ENCODE measurements around the gene MTHFD2L.
A peak's percentile ranks its signal among the peaks of the same experiment; 100 is the strongest.
"Not testable (repeated sequence)": the region's sequence is repeated elsewhere in the genome, so short reads cannot be mapped to it uniquely, and the experiment has no call there.

MTHFD2L gene

DNA sequence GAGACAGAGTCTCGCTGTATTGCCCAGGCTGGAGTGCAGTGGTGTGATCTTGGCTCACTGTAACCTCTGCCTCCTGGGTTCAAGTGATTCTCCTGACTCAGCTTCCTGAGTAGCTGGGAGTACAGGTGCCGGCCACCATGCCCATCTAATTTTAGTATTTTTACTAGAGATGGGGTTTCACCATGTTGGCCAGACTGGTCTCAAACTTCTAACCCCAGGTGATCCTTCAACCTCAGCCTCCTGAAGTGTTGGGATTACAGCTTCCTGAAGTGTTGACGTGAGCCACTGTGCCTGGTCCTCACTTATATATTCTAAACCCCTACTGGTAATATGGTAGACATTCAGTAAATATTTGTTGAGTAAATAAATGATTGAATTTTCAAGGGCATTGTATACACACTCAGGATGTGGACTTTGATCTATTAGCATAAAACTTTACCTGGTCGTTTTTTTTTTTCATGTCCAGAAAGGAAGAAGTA is 33.0 kb downstream of the MTHFD2L start:
- DNase-seq, result no peak

DNA sequence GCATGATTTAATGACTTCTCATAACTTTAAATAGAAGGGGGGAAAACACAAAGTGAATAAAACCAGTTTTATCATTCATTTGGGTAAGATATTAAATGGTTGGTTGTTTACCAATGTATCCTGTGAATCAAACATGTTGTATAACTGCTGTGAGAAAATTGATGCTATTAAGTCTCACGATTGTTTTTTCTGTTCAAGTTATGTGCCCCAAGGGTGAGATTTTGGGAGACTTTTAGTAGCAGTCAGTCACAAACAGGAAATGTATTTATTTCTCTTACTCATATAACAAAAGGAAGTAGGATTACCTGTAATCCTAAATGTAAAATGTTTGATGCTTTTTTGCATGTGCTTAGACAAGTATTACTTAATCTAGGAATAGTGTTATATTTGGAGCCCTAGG is 39.2 kb downstream of the MTHFD2L start:
- DNase-seq, result no peak

DNA sequence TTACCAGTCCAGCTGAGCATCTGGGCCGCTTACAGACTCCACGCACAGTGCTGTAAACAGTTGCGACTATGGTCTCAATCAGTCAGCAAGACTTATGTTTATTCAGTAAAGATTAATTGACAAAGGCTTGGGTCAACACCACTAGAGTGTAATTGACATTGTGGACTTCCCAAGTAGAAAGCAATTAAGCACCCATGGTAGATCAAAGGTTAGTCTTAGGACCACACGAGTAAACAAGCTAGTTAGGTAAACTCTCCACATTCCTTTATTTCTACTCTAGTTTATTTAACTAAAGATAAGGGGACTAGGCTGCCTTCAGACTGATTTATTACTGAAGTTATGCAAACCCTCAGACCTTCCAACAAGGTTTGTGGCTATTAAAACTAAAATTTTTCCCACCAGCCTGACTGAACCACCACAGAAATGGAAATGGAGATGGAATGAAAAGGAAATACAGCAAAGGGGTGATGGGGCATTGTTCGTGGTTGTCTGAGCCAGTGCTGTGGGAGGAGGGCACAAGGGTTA is 44.2 kb downstream of the MTHFD2L start:
- DNase-seq, result no peak

DNA sequence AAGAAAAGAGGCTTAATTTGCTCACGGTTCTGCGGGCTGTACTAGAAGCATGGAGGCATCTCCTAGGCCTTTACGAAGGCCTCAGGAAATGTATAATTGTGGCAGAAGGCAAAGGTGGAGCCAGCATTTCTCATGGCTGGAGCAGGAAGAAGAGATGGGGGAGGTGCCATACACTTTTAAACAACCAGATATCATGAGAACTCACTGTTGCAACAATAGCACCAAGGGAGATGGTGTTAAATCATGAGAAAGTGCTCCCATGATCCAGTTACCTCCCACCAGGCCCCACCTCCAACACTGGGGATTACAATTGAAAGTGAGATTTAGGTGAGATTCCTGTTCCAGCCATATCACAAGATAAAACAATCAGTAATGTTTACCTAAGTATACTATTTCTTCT is 45.5 kb downstream of the MTHFD2L start:
- no peak for DNase-seq

DNA sequence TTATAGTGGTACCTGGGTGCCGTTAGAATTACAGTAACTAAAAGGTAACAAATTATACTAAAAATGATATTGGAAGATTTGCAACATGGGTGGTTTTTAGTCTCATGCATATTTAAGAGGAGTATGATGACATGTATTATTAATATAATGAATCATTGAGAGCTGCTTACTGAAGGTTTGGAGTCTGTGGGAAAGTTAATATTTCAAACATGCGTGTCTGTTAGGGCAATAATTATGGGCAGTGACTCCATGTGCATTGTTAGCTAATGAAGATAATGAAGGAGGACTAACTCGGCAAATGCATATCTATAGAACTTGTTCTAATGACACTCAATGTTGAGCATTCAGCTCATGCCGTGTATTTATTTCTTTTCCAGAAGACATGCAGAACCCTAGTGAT is 47.1 kb downstream of the MTHFD2L start:
- DNase-seq, result no peak

DNA sequence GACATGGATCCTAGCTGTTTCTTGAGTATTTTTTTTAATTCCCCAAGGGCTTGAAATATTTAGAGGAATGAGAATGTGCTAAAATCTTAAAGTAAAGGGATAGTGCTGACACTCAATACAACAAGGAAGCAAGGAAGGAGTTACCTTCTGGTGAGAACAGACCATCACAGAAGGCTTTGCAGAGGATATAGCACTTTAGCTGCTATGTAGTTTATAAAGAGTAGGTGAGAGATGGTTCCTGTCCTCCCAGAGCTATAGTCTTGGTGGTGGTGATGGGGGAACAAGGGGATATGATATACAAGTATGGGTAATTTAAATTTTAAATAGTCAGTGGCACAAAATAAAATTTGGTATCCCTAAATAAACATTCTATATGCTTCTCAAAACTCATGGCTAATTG is 47.6 kb downstream of the MTHFD2L start:
- DNase-seq, result no peak

DNA sequence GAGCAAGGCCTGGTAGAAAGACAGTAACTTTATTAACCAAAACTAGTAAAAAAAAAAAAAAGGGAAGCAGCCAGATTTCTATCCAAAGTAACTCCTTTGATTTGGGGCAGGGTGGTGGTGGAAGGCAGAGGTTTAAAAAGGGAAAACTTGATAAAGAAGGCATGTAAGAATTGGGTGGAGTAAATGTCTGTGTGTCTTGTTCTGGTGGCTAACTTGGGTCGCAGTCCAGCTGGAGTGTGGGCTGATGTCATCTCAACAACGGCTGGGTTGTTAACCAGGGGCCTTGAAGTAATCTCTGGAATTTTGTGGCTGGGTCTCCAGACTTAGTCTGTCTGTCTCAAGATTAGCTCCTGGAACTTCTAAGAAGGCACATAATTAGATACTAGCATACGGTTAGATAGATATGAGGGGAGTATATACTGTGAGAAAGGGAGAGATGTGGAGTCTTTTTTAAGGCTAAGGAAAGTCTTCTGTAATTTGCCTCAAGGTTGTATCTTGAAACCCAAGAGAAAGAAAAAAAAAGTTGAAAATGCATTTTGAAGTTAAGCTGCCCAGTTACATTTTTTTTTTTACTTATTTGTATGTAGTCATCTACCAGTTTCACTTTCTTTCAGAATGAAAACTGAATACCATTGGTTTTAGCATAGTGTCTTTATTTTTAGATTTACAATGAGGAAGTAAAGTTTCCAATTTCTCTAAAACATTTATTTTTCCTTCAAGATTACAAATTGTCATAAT is 48.3 kb downstream of the MTHFD2L start:
- peak; percentile 84 for DNase-seq

DNA sequence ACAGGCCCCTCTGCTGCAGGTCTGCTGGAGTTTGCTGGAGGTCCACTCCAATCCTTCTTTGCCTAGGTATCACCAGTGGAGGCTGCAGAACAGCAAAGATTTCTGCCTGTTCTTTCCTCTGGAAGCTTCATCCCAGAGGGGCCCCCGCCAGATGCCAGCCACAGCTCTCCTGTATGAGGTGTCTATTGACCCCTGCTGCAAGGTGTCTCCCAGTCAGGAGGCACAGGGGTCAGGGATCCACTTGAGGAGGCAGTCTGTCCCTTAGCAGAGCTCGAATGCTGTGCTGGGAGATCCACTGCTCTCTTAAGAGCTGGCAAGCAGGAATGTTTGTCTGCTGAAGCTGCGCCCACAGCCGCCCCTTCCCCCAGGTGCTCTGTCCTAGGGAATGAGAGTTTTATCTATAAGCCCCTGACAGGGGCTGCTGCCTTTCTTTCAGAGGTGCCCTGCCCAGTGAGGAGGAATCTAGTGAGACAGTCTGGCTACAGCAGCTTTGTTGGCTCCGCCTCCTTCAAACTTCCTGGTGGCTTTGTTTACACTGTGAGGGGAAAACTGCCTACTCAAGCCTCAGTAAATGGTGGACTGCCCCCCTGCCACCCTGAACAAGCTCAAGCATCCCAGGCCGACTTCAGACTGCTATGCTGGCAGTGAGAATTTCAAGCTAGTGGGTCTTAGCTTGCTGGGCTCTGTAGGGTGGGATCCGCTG is 56.7 kb downstream of the MTHFD2L start:
- DNase-seq, result not testable (repeated sequence)

DNA sequence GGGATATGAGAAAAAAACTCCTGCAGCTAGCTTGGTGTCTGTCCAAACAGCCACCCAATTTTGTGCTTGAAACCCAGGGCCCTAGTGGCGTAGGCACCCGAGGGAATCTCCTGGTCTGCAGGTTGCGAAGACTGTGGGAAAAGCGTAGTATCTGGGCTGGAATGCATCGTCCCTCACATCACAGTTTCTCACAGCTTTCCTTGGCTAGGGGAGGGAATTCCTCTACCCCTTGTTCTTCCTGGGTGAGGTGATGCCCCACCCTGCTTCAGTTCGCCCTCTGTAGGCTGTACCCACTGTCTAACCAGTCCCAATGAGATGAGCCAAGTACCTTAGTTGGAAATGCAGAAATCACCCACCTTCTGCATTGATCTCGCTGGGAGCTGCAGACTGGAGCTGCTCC is 57.3 kb downstream of the MTHFD2L start:
- DNase-seq, result not testable (repeated sequence)

DNA sequence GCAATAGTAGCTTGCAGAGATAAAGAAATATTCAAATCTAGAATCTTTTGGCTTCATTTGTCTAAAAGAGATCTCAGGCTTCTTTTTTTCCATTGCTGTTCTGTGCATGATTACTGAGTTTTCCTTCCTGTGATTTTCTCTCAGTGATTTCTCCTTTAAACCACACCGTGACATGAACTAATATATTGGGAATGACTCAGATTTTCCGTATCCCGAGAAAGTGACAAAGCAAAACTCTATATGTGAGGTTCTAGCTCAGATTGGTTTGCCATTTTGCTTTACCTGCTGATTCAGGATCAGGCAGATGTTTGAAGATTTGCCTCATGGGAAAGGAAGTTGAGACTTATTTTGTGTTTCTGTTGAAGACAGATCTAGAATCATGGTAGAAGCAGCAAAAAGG is 59.4 kb downstream of the MTHFD2L start:
- DNase-seq, result no peak

DNA sequence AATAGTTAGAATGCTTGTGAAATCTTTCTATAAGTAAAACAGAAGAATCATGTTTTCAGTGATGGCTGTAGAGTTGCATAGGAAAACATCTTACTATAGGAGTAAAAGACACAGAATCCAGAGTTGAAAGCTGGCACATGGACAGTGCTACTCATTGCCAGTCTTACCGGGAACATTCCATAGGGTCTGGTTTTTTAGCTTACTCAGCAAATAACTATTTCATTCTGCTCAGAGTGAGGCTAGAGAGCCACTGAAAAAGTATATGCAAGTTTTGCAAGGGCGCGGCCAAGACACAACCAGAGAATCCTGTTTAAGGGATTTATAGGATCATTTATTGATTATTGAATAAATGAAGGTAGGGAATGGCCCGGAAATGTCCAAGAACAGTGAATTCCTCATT is 60.3 kb downstream of the MTHFD2L start:
- no peak for DNase-seq

DNA sequence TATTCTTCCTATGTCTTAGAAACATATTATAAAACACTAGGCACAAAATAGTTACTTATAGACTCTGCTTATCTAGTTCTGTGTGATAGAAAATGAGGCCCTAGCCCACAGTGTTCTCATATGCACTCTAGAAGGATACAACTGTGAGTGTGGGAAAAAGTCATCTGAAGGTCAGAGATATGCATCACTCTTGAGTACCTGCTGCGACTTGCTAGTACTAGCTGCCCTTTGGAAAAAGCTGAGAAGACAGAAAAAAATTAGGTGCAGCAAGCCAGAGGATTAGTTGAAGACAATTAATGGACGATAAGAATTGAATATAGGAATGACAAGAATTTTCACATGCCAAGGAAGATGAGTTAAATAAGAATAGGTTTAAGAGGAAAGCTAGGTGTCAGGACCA is 61.3 kb downstream of the MTHFD2L start:
- DNase-seq, result no peak

DNA sequence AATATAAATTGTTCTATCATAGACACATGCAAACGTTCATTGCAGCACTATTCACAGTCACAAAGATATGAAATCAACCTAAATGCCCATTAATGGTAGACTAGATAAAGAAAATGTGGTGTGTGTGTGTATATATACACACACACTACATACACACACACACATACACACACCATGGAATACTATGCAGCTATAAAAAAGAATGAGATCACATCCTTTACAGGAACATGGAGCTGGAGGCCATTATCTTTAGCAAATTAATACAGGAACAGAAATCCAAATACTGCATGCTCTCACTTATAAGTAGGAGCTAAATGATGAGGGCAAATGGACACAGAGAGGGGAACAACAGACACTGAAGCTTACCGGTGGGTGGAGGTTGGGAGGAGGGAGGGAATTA is 65.2 kb downstream of the MTHFD2L start:
- no peak for DNase-seq

DNA sequence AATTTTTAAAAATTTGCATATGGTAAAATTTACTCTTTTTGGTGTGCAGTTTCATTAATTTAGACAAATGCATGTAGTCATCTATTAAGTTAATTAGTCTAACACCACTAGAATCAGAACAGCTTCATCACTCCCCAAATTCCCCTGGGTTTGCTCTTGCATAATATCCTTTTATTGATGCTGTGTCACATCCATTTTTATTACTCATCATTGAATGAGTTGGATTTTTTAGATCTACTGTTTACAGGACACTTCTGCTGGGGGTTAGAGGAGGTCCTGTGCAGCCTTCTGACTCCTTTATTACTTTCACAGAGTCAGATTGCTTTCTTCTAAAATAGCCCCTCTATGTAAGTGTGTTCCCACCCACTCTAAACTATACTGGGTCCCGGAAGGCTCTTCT is 65.9 kb downstream of the MTHFD2L start:
- no peak for DNase-seq

DNA sequence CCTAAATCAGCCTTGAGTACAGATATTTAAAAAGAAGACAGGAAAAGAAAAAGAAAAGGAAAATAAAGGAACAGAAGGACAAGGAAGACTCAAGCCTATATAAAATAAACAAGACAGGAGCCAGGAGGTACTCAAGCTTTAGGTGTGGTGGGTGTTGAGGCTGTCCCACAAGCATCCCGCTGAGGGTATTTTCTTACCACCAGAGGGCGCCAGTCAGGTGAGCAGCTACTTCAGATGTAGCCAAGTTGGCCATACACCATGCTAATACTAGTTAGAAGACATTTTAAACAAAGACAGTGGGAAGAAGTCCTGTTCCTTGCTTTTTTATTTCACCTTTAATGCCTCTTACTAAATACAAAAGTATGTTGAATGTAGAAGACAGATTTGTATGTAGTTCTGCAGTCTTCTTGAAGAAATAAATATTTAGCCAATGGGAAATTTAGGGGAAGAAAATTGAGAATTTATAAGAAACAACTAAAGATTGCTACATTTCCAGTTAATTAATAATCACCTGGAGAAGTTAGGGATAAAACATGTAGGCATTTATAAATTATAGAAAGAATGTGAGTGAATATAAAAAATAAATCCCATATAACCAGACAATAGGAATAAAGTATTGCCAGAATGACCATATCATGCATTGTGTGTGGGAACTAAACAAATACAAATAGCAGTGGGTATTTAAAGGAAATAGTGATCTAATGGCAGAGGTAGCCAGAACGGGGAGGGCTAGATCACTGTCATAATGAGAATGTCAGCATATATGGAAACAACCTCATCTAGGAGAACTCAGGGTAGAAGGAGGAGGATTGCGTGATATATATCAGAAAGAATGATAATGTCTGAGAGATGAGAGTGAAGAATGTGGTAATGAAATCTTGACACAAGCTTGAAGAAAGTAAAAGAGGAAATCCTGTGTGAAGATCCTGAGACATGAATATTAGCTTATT is 71.0 kb downstream of the MTHFD2L start:
- peak; percentile 62 for DNase-seq

DNA sequence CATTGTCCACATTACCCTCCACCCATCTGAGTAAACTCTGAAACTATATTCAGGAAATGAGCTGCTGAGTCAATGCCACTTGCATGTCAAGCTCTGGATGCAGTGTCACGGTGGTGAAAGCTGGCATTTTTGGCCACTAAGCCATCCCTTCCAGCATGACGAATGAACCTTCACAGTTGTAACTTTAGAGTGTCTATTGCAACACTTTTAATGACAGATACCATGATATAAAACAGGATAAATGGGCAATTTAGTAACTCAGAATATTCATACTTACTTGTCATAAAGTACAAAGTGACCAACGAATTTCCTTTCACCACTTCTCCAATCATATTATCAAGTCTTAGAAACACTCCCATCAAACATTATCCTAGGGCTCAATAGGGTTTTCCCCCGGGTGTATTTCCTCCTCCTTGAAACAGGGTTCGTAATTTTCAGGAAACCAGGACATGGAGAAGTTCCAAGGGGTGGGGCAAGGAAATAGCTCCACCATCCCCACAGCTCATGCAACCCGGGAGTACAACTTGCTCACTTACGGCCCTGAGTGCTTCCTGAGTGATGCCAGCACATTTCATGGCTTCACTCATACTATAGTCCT is 73.1 kb downstream of the MTHFD2L start:
- DNase-seq, result peak; percentile 90

DNA sequence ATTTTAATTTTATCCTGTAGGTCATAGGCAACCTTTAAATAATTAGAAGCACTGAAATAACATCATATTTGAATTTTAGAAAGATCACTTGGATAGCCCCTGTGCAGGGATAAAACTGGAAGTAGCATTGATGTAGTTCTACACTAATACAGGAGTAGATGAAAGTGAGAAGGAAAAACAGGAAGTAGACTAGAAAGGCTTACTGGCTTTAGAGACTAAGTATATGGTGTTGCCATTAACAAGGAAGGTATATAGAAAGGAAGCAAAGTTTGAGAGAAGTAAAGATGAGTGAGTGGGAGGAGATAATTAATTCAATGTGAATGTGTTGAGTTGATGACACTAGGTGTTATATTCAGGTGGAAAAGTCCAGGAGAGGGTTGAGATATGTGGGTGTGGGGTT is 77.2 kb downstream of the MTHFD2L start:
- peak; percentile 82 for DNase-seq

DNA sequence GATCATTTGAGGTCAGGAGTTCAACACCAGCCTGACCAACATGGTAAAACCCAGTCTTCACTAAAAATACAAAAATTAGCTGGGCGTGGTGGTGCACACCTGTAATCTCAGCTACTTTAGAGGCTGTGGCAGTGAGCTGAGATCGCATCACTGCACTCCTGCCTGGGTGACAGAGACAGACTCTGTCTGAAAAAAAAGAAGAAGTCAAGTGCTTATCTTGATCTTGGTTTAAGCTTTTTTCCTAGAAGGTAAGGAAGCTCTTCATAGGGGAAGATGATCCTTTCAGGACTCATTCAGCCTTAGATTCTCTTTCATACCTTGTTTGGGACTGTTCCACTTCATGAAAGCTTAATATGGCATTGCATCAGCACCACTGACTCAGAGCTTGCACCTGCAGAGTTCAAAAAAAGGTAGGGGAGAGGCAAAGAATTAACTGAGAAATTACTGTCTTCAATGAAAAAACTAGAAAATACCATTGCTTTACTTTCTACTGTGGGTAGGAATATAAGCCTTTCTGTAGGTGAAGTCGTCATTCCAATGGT is 79.6 kb downstream of the MTHFD2L start:
- no peak for DNase-seq

DNA sequence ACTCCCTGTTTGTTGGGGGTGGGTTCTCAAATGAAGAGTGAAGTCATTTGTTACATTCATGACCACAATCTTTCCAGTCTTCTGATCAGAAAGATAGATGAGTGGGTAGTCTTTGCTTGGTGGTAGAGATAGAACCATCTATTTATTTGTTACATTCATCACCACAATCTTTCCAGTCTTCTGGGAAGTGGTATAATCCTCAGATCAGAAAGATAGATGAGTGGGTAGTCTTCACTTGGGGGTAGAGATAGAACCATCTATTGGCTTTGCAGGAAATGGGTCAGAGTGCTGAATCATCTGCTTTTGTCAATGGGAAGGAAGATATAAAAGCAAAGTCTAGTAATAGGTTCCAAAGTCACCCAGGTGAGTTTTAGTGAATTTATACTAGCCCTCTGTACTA is 86.1 kb downstream of the MTHFD2L start:
- no peak for DNase-seq

DNA sequence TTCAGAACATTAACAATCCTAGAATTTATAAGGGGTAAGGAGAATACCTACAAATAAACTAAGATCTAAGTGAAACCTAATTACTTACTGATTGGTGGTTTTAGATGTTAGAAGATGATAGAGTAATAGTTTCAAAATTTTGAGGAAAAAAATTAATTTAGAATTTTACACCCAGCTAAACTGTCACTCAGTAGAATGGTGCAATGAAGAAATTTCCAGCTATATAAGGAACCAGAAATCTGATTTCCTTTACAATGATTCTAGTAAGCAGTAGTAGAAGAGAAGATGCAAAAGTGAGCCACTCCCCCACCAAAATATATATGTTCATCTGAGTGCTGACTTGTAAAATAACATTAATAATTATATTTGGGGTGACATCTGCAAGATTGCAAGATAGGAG is 95.0 kb downstream of the MTHFD2L start:
- no peak for DNase-seq

DNA sequence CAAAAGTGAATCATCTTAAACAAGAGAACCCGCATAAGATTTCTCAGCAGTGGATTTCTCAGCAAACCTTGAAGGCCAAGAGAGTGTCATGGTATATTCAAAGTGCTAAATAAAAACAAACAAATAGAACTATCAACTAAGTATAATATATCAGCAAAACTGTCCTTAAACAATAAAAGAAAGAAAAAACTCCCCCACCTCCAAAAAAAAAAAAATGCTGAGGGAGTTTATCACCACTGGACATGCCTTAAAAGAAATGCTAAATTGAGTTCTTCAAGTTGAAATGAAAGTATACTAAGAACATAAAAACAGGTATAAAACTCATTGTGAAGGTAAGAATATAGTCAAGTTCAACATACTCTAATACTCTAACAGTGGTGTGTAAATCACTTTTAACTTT is 96.5 kb downstream of the MTHFD2L start:
- DNase-seq, result no peak

DNA sequence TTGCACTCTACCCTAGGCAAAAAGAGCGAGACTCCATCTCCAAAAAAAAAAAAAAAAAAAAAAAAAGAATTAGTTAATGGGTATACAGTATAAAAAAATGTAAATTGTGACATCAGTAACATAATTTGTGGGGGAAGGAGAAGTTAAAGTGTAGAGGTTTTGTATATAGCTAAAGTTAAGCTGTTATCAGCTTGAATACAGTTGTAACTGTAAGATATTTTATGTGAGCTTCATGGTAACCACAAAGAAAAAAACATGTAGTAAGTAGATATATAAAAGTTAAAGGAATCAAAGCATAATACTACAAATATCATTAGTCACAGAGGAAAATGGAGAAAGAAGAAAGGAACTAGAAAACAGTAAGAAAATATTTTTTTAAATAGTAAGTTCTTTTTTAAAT is 97.2 kb downstream of the MTHFD2L start:
- no peak for DNase-seq

DNA sequence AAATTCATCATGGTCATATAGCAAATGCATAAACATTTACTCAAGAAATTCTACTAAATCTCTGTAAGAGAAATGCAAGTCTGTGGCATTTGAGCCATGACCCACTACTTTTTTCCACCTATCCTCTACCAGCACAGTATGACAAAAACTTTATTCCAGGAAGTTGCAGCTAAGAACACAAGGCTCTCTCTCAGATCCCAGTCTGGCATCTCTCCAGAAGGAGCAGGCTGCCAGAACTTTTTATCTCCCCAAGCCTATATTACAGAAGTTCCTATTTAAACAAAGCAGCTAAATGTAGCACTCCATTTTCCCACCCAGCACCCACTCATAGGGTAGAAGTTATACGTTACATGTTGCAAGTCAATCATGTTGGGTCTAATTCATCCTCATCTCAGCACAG is 101.0 kb downstream of the MTHFD2L start:
- no peak for DNase-seq
